GM12801 (cell line): Measurements from ENCODE around the gene KCNIP1.

Source experiments
- TF ChIP-seq, protein P1 (sequence below): IDR thresholded peaks from one replicate; pipeline ENCODE4 v1.5.1; 2011; ENCODE audit warnings: control low read depth; ENCODE audit not compliant: insufficient read length; ENCODE audit errors: extremely low read depth

Gene KCNIP1

DNA sequence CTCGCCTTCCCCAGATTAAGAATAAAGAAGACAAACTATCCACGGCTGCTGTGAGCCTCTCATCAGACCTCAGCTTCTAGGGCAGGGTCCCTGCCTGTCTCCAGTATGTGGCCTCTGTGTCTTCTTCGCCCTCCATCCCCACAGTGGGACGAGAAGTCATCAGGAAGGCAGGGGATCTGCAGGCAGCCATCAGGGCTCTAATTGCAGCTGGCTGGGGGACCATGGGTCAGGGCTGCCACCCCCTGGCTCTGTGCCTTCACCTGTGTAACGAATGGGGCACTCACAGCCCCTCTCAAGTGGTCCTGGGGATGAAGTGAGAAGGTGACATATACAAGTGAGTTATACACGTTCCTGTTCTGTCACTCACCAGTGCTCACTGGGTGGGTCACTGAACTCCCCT lies 139.8 kb downstream of the KCNIP1 start:
- TF ChIP-seq, protein P1, sequence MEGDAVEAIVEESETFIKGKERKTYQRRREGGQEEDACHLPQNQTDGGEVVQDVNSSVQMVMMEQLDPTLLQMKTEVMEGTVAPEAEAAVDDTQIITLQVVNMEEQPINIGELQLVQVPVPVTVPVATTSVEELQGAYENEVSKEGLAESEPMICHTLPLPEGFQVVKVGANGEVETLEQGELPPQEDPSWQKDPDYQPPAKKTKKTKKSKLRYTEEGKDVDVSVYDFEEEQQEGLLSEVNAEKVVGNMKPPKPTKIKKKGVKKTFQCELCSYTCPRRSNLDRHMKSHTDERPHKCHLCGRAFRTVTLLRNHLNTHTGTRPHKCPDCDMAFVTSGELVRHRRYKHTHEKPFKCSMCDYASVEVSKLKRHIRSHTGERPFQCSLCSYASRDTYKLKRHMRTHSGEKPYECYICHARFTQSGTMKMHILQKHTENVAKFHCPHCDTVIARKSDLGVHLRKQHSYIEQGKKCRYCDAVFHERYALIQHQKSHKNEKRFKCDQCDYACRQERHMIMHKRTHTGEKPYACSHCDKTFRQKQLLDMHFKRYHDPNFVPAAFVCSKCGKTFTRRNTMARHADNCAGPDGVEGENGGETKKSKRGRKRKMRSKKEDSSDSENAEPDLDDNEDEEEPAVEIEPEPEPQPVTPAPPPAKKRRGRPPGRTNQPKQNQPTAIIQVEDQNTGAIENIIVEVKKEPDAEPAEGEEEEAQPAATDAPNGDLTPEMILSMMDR: no peak

DNA sequence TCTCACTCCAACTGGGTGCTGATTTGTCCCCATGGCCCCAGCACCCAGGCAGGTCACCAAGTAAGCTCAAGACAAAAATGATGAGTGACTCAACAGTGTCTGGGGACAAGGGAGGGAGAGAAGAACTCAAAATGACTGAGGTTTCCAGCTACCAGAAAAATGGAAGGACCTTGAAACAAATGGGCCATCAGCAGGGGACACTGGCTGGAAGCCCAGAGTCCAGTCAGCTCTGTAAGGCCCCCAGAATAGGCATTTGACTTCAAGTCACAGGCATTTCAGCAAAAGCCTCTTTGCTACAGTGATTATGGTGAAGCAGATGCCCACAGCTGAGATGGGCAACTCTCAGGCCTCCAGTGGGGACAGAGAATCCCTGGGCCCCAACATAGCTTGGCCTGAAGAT lies 140.7 kb downstream of the KCNIP1 start:
- TF ChIP-seq, protein P1: no peak

DNA sequence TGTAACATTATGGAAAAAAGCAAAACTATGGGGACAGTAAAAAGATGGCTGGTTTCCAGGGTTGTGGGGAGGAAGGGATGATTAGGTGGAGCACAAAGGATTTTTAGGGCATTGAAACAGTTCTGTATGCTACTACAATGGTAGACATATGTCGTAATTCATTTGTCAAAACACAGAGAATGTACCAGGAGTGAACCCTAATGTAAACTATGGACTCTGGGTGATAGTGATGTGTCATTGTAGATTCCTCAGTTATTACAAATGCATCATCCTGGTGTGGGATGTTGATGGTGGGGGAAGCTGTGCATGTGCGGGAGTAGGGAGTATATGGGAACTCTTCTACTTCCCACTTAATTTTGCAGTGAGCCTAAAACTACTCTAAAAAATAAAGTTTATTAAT lies 144.7 kb downstream of the KCNIP1 start:
- TF ChIP-seq, protein P1: no peak

DNA sequence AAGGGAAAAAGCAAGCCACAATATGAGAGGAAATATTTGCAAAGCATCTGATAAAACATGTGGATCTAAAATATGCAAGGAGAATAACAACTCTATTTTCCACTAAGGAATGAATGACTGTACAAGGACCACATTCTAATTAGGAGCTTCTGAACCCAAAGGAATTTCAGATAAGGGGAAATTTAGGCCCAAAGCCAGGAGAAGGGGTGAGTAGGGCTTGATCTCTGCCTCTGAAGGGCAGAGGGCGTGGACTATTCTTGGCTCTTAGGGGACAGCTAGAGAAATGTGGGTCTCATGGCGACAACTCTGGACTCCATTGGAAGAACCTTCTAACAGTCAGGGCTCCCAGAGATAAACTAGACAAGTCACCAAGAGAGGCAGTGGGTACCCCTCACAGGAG lies 147.0 kb downstream of the KCNIP1 start:
- TF ChIP-seq, protein P1: no peak

DNA sequence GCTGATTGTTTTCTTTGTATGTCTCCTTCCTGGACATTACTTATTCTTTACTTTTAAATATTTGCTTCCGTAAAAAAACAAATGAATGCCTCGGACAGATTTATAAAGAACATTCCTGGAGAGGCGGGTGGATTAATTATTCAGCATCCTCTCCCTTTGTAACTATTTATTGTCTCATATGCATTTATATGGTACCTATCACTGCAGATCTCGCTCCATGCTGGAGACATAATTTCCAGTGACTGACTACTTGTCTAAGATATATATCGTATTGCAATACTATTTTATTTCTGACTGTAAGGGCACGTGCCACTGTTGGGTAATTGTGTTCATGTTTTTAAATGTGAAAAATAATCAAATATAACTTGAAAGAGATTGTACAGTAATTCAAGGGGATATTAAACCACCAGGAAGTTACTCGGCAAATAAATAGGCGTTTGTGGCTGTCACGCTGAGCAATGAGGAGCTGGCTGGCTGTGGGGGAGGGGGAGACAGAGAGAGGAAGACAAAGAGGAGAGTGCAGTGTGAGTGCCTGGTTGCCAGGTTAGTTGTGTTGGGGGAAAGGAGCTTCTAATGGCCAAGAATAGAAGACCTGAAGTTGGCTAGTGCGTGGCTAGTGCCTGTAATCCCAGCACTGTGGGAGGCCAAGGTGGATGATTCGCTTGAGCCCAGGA lies 147.9 kb downstream of the KCNIP1 start:
- TF ChIP-seq, protein P1: no peak

DNA sequence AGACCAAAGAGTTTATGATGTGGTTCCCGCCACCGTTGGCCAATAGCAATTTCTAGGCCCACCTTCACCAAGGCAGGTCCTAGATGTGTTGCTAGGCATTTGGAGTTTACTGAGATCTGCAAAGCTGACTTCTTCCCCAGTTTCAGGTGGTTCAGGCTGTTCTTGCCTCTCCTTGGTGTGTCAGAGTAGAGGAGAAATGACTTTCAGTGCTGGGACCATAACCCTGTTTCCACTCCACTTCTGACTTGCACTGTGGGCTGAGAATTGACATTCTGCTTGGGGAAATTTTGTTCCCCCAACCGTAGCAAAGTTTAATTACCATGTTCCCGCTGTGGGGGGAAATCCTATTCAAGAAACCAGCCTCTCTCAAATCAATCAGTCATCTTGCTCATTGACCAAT lies 151.7 kb downstream of the KCNIP1 start:
- TF ChIP-seq, protein P1: no peak

DNA sequence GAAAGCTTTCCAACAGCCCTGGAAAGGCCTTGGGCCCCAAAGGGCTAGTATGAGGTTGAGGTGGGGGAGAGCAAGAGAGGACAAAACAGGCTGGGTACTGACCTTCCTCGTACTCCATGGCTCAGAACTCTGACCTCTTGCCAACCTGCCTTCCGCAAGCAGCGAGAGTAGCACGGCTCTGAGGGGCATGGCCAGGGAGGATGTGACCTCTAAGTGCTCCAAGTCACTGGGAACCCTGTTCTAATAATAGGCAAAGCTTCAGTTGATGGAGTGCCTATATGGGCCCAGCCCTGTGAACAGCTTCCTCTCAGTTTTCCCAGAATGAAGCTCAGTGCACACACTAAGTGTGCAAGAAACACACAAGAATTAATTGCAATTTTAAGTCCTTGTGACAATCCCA lies 152.1 kb downstream of the KCNIP1 start:
- TF ChIP-seq, protein P1: no peak
